H9 (cell line): ENCODE data around the gene PPARA. TPM values are rescaled to one million over a fixed set of nuclear protein-coding genes. Genes with fewer than 3 reads are reported as not detected.

Source experiments
- DNase-seq: peaks from one replicate; pipeline ENCODE4 v3.0.0-alpha.2; 2017
- H2AFZ ChIP-seq: one replicate; pipeline ENCODE4 v1.6.1; 2013; ENCODE audit warnings: mild to moderate bottlenecking, low read length, control low read depth, moderate library complexity
- H2AK5ac ChIP-seq: 2 replicates; pipeline ENCODE4 v1.6.1; 2013; ENCODE audit warnings: low read length, control low read depth, mixed read lengths; ENCODE audit not compliant: insufficient read length
- H2BK120ac ChIP-seq: one replicate; pipeline ENCODE4 v1.6.1; 2013; ENCODE audit warnings: low read depth, mild to moderate bottlenecking, low read length, control low read depth, inconsistent platforms; ENCODE audit not compliant: poor library complexity, severe bottlenecking
- H2BK12ac ChIP-seq: 2 replicates; pipeline ENCODE4 v1.6.1; 2013; ENCODE audit warnings: low read length, control low read depth, mixed read lengths, low read depth; ENCODE audit not compliant: insufficient read length
- H2BK15ac ChIP-seq: 2 replicates; pipeline ENCODE4 v1.6.1; 2013; ENCODE audit warnings: low read depth, low read length, control low read depth
- H2BK20ac ChIP-seq: one replicate; pipeline ENCODE4 v1.6.1; 2013; ENCODE audit warnings: low read depth, mild to moderate bottlenecking, low read length, control low read depth, inconsistent platforms; ENCODE audit not compliant: poor library complexity, severe bottlenecking
- H2BK5ac ChIP-seq: 2 replicates; pipeline ENCODE4 v1.6.1; 2013; ENCODE audit warnings: low read length, control low read depth, mixed read lengths; ENCODE audit not compliant: insufficient read length
- H3K14ac ChIP-seq: 2 replicates; pipeline ENCODE4 v1.6.1; 2013; ENCODE audit warnings: low read length, control low read depth; ENCODE audit not compliant: insufficient read depth
- H3K18ac ChIP-seq: 2 replicates; pipeline ENCODE4 v1.6.1; 2013; ENCODE audit warnings: low read depth, mild to moderate bottlenecking, mixed read lengths, low read length, control low read depth; ENCODE audit not compliant: insufficient read length
- H3K23ac ChIP-seq: 2 replicates; pipeline ENCODE4 v1.6.1; 2013; ENCODE audit warnings: low read length, control low read depth, mixed read lengths, low read depth; ENCODE audit not compliant: insufficient read length
- H3K23me2 ChIP-seq: 2 replicates; pipeline ENCODE4 v1.6.1; 2013; ENCODE audit warnings: low read depth, mild to moderate bottlenecking, mixed read lengths, low read length, control low read depth; ENCODE audit not compliant: insufficient read length, poor library complexity, severe bottlenecking
- H3K27ac ChIP-seq: 2 replicates; pipeline ENCODE4 v1.5.1; 2013; ENCODE audit warnings: low read length, control low read depth, mixed read lengths, low read depth; ENCODE audit not compliant: insufficient read length
- H3K27me3 ChIP-seq: 2 replicates; pipeline ENCODE4 v1.6.1; 2013; ENCODE audit warnings: low read length, control low read depth, inconsistent platforms; ENCODE audit not compliant: insufficient read depth
- H3K4ac ChIP-seq: 2 replicates; pipeline ENCODE4 v1.6.1; 2013; ENCODE audit warnings: low read depth, mild to moderate bottlenecking, control low read depth, inconsistent platforms, low read length, moderate library complexity
- H3K4me1 ChIP-seq: 2 replicates; pipeline ENCODE4 v1.6.1; 2013; ENCODE audit warnings: low read length, control low read depth, inconsistent platforms; ENCODE audit not compliant: insufficient read depth
- H3K4me2 ChIP-seq: 2 replicates; pipeline ENCODE4 v1.6.1; 2013; ENCODE audit warnings: low read length, control low read depth, mixed read lengths; ENCODE audit not compliant: insufficient read length, insufficient read depth
- H3K56ac ChIP-seq: 2 replicates; pipeline ENCODE4 v1.6.1; 2013; ENCODE audit warnings: low read depth, mild to moderate bottlenecking, mixed read lengths, low read length, control low read depth; ENCODE audit not compliant: insufficient read length
- H3K79me1 ChIP-seq: 2 replicates; pipeline ENCODE4 v1.6.1; 2013; ENCODE audit warnings: low read depth, mild to moderate bottlenecking, moderate library complexity, low read length, control low read depth, inconsistent platforms; ENCODE audit not compliant: insufficient read depth, poor library complexity, severe bottlenecking
- H3K79me2 ChIP-seq: 2 replicates; pipeline ENCODE4 v1.6.1; 2013; ENCODE audit warnings: low read length, control low read depth, inconsistent platforms; ENCODE audit not compliant: insufficient read depth
- H3K9ac ChIP-seq: 2 replicates; pipeline ENCODE4 v1.6.1; 2013; ENCODE audit warnings: low read length, control low read depth, mixed read lengths; ENCODE audit not compliant: insufficient read length; ENCODE audit errors: extremely low read depth
- H3K9me3 ChIP-seq: one replicate; pipeline ENCODE4 v1.6.1; 2013; ENCODE audit warnings: low read depth, low read length, inconsistent platforms; ENCODE audit not compliant: control insufficient read depth
- H3T11ph ChIP-seq: one replicate; pipeline ENCODE4 v1.6.1; 2013; ENCODE audit warnings: mild to moderate bottlenecking, low read length, control low read depth, inconsistent platforms
- H4K20me1 ChIP-seq: one replicate; pipeline ENCODE4 v1.6.1; 2013; ENCODE audit not compliant: control insufficient read depth, insufficient read length, insufficient read depth
- H4K5ac ChIP-seq: 2 replicates; pipeline ENCODE4 v1.6.1; 2013; ENCODE audit warnings: low read depth, mild to moderate bottlenecking, mixed read lengths, low read length, control low read depth; ENCODE audit not compliant: insufficient read length
- H4K8ac ChIP-seq: replicated peaks from 2 replicates; pipeline ENCODE4 v1.6.1; 2013; ENCODE audit warnings: low read length, control low read depth, mixed read lengths, low read depth; ENCODE audit not compliant: insufficient read length
- H4K91ac ChIP-seq: 2 replicates; pipeline ENCODE4 v1.6.1; 2013; ENCODE audit warnings: low read depth, mild to moderate bottlenecking, moderate library complexity, mixed read lengths, low read length, control low read depth; ENCODE audit not compliant: insufficient read length
- H3K27ac Mint-ChIP-seq, 3 experiments: 2 replicates in 2 of 3; 3 replicates in 1 of 3; pipeline ENCODE4 v1.8.0; 2020 to 2021; ENCODE audit warnings: mixed read lengths in 3 of 3, mild to moderate bottlenecking in 1 of 3, moderate library complexity in 1 of 3
- H3K27me3 Mint-ChIP-seq: 2 replicates; pipeline ENCODE4 v1.8.0; 2021; ENCODE audit warnings: low read depth, mild to moderate bottlenecking, moderate library complexity, mixed read lengths
- H3K36me3 Mint-ChIP-seq, 3 experiments: 2 replicates in 2 of 3; 3 replicates in 1 of 3; pipeline ENCODE4 v1.8.0; 2020 to 2021; ENCODE audit warnings: low read depth in 3 of 3, mixed read lengths in 3 of 3; ENCODE audit not compliant: insufficient read depth in 1 of 3
- H3K4me1 Mint-ChIP-seq, 2 experiments: 2 replicates each; pipeline ENCODE4 v1.8.0; 2020; ENCODE audit warnings: mixed read lengths in 2 of 2
- H3K4me3 Mint-ChIP-seq, 2 experiments: 2 replicates in 1 of 2; 3 replicates in 1 of 2; pipeline ENCODE4 v1.8.0; 2020 to 2021; ENCODE audit warnings: mild to moderate bottlenecking in 2 of 2, mixed read lengths in 2 of 2, moderate library complexity in 1 of 2
- H3K9me3 Mint-ChIP-seq, 2 experiments: 2 replicates in 1 of 2; 3 replicates in 1 of 2; pipeline ENCODE4 v1.8.0; 2020; ENCODE audit warnings: mild to moderate bottlenecking in 2 of 2, mixed read lengths in 2 of 2, moderate library complexity in 1 of 2
- WGBS: extraction: QIAGEN DNeasy Blood & Tissue Kit; methylation state at CpG from one replicate; pipeline ENCODE4 v1.1.7; 2013; ENCODE audit warnings: missing lambda C conversion rate, low lambda C conversion rate, mixed read lengths; ENCODE audit not compliant: insufficient read length; ENCODE audit errors: extremely low coverage; 5-methylcytosine and 5-hydroxymethylcytosine counted together
- total RNA-seq: library from RNA; stranded (reverse); gene quantifications from 2 replicates; pipeline ENCODE4 v1.2.1, GENCODE V29; 2021
- TF ChIP-seq, protein P1 (sequence below): fragments of 200-600 bp; sonication (generic); conservative IDR thresholded peaks from 3 replicates; pipeline ENCODE4 v1.8.0; 2021; ENCODE audit warnings: antibody characterized with exemption, mild to moderate bottlenecking

The PPARA gene
- total RNA-seq, 1 experiment from 2014 or later, result 7.3 TPM

DNA sequence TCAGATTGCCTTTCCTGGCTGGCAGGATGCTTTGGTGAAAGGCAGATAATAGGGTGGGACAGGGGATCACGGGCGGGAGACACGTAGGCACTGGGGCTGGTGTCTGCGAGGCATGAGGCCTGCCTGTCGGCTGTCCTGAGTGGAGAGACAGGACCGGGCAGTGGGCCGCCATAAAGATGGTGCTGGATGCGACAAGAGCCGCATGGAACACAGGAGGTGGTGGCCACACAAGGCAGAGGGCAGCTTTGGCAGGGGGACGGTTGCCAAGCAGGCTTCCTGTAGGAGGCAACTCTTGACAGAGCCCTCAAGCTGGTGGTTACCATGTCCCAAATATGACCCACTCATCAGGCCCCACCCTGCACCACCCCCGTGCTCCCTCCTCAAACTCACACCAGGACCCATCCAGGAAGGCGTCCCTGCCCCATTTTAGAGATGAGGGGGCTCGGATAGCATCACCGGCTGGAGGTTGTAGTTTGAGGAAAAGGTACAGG, 4.9 kb upstream of the PPARA start:
- no peak overlapping the region for H3K9ac ChIP-seq
- no peak overlapping the region for H3K23ac ChIP-seq
- H3K18ac ChIP-seq, result no peak overlapping the region
- H2BK12ac ChIP-seq, result no peak overlapping the region
- H3K4ac ChIP-seq, result no peak overlapping the region
- no peak overlapping the region for H2BK120ac ChIP-seq
- H3K27ac ChIP-seq, result no peak overlapping the region
- H3K36me3 Mint-ChIP-seq, result no peaks in the 10 kb centered on the region
- WGBS, result no CpG with 5 or more reads among the region's 14 CpGs
- H3K27me3 ChIP-seq, result peaks cover 11% of the 10 kb centered on the region; the same call in 1 of the 2 replicates
- no peak overlapping the region for H3T11ph ChIP-seq
- no peak overlapping the region for H2BK5ac ChIP-seq
- H3K9me3 Mint-ChIP-seq, result no peaks in the 10 kb centered on the region; a peak in 1 of 5 replicates
- H3K4me3 Mint-ChIP-seq, result no peak overlapping the region
- no peak for DNase-seq
- peaks cover 4% of the 10 kb centered on the region for H3K23me2 ChIP-seq
- H3K27me3 Mint-ChIP-seq, result peaks cover 51% of the 10 kb centered on the region
- no peak overlapping the region for H4K8ac ChIP-seq
- TF ChIP-seq, protein P1, sequence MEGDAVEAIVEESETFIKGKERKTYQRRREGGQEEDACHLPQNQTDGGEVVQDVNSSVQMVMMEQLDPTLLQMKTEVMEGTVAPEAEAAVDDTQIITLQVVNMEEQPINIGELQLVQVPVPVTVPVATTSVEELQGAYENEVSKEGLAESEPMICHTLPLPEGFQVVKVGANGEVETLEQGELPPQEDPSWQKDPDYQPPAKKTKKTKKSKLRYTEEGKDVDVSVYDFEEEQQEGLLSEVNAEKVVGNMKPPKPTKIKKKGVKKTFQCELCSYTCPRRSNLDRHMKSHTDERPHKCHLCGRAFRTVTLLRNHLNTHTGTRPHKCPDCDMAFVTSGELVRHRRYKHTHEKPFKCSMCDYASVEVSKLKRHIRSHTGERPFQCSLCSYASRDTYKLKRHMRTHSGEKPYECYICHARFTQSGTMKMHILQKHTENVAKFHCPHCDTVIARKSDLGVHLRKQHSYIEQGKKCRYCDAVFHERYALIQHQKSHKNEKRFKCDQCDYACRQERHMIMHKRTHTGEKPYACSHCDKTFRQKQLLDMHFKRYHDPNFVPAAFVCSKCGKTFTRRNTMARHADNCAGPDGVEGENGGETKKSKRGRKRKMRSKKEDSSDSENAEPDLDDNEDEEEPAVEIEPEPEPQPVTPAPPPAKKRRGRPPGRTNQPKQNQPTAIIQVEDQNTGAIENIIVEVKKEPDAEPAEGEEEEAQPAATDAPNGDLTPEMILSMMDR, result no peak
- no peaks in the 10 kb centered on the region for H4K20me1 ChIP-seq
- H2AFZ ChIP-seq, result no peak overlapping the region
- H2BK20ac ChIP-seq, result no peak overlapping the region
- H3K79me1 ChIP-seq, result no peaks in the 10 kb centered on the region
- no peak overlapping the region for H2BK15ac ChIP-seq
- no peak overlapping the region; a peak in 1 of 7 replicates for H3K27ac Mint-ChIP-seq
- no peak overlapping the region for H3K4me2 ChIP-seq
- no peaks in the 10 kb centered on the region for H3K9me3 ChIP-seq
- no peak overlapping the region for H3K14ac ChIP-seq
- no peaks in the 10 kb centered on the region for H3K4me1 ChIP-seq
- H3K79me2 ChIP-seq, result no peaks in the 10 kb centered on the region
- H4K91ac ChIP-seq, result no peak overlapping the region
- H4K5ac ChIP-seq, result no peak overlapping the region
- no peak overlapping the region for H3K56ac ChIP-seq
- H3K4me1 Mint-ChIP-seq, result peaks cover 12 to 13% of the 10 kb centered on the region in 2 experiments
- H2AK5ac ChIP-seq, result no peak overlapping the region
